SKM-1 (cell line): Measurements from ENCODE around the gene NPFFR1.

Source experiments
- DNase-seq: peaks from one replicate; lab custom pipeline; 2025; ENCODE audit not compliant: unreplicated experiment; lab: John Stamatoyannopoulos, UW

NPFFR1 gene

GRCh38 chr10:70289739-70290138, 5.9 kb upstream of the NPFFR1 start:
- DNase-seq, result no peak

- no peak for DNase-seq
Observed at GRCh38 chr10:70286616-70287015, 2.8 kb upstream of the NPFFR1 start.

- DNase-seq, result no peak
Observed at GRCh38 chr10:70285476-70285831, 1.6 kb upstream of the NPFFR1 start.

GRCh38 chr10:70284542-70285475, 1.0 kb upstream of the NPFFR1 start:
- no peak for DNase-seq

GRCh38 chr10:70283071-70283444, 746 bp downstream of the NPFFR1 start:
- DNase-seq, result no peak

GRCh38 chr10:70281609-70282008, 2.2 kb downstream of the NPFFR1 start:
- DNase-seq, result no peak

- DNase-seq, result no peak
Observed at GRCh38 chr10:70280099-70280498, 3.7 kb downstream of the NPFFR1 start.

- no peak for DNase-seq
Observed at GRCh38 chr10:70277396-70278030, 6.3 kb downstream of the NPFFR1 start.

GRCh38 chr10:70274643-70275042, 9.2 kb downstream of the NPFFR1 start:
- DNase-seq, result no peak

- DNase-seq, result no peak
Observed at GRCh38 chr10:70272925-70273316, 10.9 kb downstream of the NPFFR1 start.

- DNase-seq, result no peak
Observed at GRCh38 chr10:70271996-70272924, 11.5 kb downstream of the NPFFR1 start.

GRCh38 chr10:70270952-70271351, 12.9 kb downstream of the NPFFR1 start:
- DNase-seq, result no peak

GRCh38 chr10:70269741-70270140, 14.1 kb downstream of the NPFFR1 start:
- DNase-seq, result no peak

- DNase-seq, result no peak
Observed at GRCh38 chr10:70268376-70268775, 15.4 kb downstream of the NPFFR1 start.

- DNase-seq, result no peak
Observed at GRCh38 chr10:70267161-70267933, 16.5 kb downstream of the NPFFR1 start.

- no peak for DNase-seq
Observed at GRCh38 chr10:70266701-70267100, 17.1 kb downstream of the NPFFR1 start.

GRCh38 chr10:70266056-70266455, 17.7 kb downstream of the NPFFR1 start:
- no peak for DNase-seq

- DNase-seq, result no peak
Observed at GRCh38 chr10:70265032-70265689, 18.6 kb downstream of the NPFFR1 start.

- no peak for DNase-seq
Observed at GRCh38 chr10:70260734-70261133, 23.1 kb downstream of the NPFFR1 start.

GRCh38 chr10:70260259-70260658, 23.5 kb downstream of the NPFFR1 start:
- DNase-seq, result no peak
